Upper lobe of left lung (tissue), 4 donors: Measurements from ENCODE around the gene DACH1.

Experiments
- CTCF ChIP-seq, 6 experiments: fragments of 450-650 bp in 4 of 6; fragments of 200-600 bp in 2 of 6; sonication (generic) in 2 of 6; IDR thresholded peaks; one replicate each; pipeline ENCODE4 v1.5.1; 2016 to 2019; ENCODE audit warnings: antibody characterized with exemption in 6 of 6
- POLR2A ChIP-seq, 4 donors: fragments of 450-650 bp; IDR thresholded peaks; one replicate each; pipeline ENCODE4 v1.5.1; 2016 to 2017; ENCODE audit warnings: antibody characterized with exemption in 4 of 4, mild to moderate bottlenecking in 2 of 4
- POLR2AphosphoS5 ChIP-seq, 2 donors: sonication (generic); formaldehyde crosslinking; IDR thresholded peaks; one replicate each; pipeline ENCODE4 v1.5.1; 2017; ENCODE audit warnings: antibody characterized with exemption in 2 of 2

GRCh38 chr13:71514900-71515743 lies 351.9 kb downstream of the DACH1 start:
- TF ChIP-seq POLR2A (IDR thresholded peaks at IDR 0.05) (no peak), CTCF (IDR thresholded peaks at IDR 0.05) (no peak), POLR2AphosphoS5 (IDR thresholded peaks at IDR 0.05) (no peak)
